GM21723 (cell line): ENCODE measurements around the gene TMEM132D.

Experiments used
- ATAC-seq: cut with Tn5 transposase; IDR thresholded peaks from one replicate; pipeline ENCODE4 v1.9.1; 2021; ENCODE audit warnings: mild to moderate bottlenecking, moderate library complexity; ENCODE audit not compliant: unreplicated experiment

TMEM132D gene

GRCh38 chr12:129750421-129750820 is 153.4 kb downstream of the TMEM132D start:
- ATAC-seq: no peak

DNA sequence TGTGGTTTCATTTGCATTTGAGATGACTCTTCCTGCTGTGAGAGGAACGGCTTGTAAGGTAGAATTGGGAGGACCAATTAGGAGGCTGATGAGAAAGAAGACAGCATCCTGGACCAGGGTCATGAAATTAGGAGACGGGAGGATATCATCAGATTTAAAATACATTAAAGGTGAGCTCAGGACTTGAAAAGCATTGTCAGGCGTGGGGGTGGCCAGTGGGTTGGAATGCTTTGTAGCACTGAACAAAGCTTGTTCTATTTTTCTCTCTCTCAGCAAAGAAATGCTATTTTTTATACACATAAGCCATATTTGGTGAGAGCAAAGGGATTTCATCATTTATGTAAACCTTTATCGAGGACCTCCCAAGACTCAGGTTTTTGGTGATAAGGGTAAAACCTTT is 157.5 kb downstream of the TMEM132D start:
- ATAC-seq: no peak

DNA sequence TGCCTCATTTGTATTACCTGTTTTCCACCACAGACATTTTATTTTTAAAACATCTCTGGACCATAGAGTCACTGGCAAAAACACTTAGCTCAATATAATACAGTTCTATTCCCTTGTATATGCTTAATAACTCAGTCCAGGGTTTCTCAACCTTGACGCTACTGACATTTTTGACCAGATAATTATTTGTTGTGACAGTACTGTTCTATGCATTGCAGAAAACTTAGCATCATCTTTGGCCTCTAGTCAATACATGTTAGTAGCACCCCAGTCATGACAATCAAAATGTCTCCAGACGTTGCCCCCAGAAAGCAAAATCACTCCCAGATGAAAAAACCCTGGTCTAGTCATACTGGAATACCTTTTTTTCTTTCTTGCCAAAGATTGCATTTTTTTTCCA is 174.7 kb downstream of the TMEM132D start:
- no peak for ATAC-seq

GRCh38 chr12:129727100-129727499 is 176.7 kb downstream of the TMEM132D start:
- ATAC-seq: no peak

DNA sequence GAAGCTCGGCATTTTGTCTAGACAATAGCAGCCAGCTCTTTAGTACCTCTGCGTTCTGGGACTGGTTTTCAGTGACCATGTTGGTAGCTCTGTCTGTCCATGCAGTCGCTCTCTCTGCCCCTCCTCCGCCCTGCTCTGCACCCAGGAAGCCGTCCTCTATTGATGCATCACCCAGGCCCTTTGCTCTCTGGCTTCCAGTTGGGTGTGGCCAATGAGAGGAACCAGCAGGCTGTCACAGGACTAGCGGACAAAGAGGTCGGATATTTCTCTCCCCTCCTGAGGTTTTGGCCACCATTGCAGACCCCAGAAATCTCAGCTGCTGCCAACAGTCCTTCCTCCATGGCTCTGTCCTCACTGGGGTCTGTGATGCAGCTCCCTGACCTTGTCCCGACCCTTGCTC is 180.6 kb downstream of the TMEM132D start:
- ATAC-seq: no peak

- no peak for ATAC-seq
These were observed 183.2 kb downstream of the TMEM132D start for GRCh38 chr12:129720618-129721017.

DNA sequence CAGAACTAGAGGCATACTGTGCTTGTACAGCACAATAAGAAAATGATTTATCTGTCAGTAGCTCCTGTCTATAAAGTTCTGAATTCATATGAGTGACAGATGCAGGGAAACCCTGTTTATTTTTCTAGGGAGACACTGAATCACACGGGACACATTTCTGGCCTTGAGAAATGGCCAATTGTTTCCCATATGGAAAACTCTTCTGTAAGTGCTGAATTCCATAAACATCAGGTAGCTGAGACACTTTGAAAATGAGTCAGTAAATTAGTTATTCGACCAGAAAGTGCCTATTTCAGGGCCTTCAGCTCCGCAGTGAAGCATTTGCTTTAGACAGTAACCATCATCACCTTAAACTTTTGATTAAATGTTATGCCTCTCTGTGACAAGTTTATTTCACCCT is 184.4 kb downstream of the TMEM132D start:
- no peak for ATAC-seq

DNA sequence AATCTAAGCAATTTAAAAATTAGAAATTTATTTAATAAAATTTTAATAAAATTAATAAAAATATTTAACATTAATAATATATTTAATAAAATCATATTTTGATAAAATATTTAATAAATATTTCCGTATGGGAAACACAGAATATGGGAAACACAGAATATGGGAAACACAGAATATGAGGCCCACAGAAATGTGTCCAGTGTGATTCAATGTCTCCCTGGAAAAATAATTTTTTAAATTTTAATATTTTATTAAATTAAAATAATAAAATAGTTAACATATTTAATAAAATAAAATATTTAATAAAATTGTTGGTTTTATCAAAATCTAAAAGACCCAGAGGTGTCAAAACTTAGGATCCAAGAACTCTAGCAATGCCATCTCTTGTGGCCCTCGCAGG is 186.4 kb downstream of the TMEM132D start:
- no peak for ATAC-seq

GRCh38 chr12:129716825-129717224 is 187.0 kb downstream of the TMEM132D start:
- no peak for ATAC-seq

- no peak for ATAC-seq
These were observed 197.1 kb downstream of the TMEM132D start for GRCh38 chr12:129706716-129707115.

DNA sequence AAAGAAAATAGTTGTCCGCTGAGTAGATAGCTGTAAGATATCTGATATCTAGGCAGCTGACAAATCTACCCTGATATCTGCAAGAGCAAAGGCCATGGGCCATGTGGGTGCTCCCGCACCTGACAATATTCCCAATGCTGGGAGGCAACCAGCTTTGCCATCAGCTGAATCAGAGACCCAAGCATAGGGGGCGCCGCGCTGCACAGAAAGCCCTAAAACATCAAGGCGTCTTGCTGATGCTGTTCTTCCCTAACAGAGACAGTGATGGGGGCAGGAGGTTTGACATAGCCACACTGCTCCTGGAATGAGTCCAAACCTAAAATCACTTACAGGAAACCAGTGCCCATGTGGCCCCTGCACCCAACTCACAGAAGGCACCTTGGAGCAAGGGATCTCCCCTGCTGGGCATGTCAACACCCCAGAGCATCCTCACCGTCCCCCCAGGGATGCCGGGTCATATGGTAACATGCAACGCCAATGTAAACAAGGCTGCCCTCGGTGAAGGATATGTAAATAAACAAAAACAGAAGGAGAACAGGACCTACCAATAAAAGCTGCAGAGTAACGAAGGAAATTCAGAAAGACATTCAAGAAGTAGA is 199.5 kb downstream of the TMEM132D start:
- ATAC-seq: no peak

GRCh38 chr12:129701631-129702101 is 202.2 kb downstream of the TMEM132D start:
- ATAC-seq: no peak

DNA sequence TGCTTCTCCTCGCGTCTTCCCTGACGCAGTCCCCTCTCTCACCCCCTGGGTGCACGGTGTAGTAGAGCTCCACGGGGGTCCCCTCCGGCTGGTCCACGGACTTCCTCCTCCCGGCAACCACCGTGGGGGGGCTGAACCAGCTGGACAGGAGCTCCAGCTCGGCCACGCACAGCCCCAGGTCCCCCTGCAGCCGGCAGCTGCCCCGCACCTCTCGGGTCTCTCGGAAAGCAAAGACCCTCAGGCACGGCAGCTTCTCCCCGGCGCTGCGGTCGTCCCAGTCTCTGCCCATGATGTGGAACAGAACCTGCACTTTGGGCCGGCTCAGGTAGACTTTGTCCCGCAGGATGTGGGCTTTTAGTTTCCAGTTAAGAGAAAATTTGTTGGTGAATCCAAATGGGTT is 203.8 kb downstream of the TMEM132D start:
- ATAC-seq: no peak

- ATAC-seq: no peak
These were observed 206.9 kb downstream of the TMEM132D start for GRCh38 chr12:129696926-129697325.

DNA sequence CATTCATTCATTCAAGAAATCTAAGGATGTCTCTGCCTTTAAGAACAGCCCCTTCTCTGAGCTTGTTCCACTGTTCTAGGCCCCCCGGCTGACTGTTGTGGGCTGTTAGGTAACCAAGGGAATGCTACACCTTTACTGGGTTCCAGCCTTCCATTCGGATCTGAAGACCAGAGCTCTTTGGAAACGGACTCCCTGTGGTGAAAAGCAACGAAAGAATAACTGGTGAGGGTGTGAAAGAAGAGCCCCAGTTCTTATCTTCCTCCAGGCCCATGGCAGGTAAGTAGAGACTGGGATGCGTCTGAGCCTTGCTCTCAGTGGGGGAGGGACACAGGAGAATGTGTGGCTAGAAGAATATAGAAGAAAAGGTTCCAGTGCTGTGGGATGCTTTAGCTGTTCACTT is 207.4 kb downstream of the TMEM132D start:
- no peak for ATAC-seq

GRCh38 chr12:129693731-129694130 is 210.1 kb downstream of the TMEM132D start:
- ATAC-seq: no peak

GRCh38 chr12:129687731-129688130 is 216.1 kb downstream of the TMEM132D start:
- ATAC-seq: no peak

DNA sequence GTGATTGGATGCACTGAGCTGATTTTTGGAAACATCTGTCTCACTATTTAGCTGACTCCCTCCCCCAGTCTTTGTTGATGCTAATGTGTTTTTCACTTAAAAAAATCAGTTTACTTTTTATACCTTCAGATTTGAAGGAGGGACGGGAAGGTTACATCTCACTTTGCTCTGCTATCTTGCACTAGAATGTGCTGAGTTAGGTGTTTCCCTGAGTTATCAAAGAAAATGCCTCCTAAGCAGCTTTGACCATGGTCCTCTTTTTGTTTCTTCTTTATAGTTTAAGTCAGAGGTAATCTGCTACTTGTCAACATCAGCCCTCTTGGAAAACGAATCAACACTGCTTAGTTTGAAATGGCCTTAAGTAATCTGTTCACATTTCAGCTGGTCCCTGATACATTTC is 222.0 kb downstream of the TMEM132D start:
- no peak for ATAC-seq

- ATAC-seq: no peak
These were observed 222.7 kb downstream of the TMEM132D start for GRCh38 chr12:129681151-129681550.

- no peak for ATAC-seq
These were observed 227.4 kb downstream of the TMEM132D start for GRCh38 chr12:129676411-129676810.

DNA sequence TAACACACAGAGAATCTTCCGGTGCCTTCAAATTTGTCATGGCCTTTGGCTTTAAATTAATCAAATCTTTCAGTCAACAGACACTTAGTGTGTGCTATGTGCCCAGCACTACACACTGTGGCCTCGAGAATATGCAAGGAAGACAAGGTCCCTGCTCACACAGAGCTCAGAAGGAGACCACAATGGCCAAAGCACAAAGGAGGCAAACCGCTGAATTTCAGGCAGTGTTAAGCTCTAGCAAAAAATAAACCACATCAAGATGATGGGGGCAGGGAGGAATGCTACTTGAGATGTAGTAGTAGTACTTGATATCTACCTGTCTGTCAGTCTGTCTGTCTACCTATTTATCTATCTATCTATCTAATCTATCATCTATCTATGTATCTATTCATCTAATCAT is 227.9 kb downstream of the TMEM132D start:
- ATAC-seq: no peak

DNA sequence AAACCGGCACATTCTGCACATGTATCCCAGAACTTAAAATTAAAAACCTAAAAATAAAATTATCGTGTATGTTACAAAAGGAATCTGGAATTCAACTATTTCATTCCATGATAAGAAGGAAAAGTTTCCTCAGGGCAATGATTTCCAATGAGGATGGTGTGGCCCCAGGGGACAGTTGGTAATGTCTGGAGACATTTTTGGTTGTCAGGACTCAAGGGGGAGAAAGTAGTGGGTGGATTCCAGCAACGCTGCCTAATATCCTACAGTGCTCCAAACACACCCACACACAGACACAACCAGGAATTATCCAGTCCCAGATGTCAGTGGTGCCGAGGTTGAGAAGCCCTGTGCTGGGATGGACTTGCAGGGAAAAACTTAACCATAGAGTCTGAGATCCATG is 228.3 kb downstream of the TMEM132D start:
- no peak for ATAC-seq

DNA sequence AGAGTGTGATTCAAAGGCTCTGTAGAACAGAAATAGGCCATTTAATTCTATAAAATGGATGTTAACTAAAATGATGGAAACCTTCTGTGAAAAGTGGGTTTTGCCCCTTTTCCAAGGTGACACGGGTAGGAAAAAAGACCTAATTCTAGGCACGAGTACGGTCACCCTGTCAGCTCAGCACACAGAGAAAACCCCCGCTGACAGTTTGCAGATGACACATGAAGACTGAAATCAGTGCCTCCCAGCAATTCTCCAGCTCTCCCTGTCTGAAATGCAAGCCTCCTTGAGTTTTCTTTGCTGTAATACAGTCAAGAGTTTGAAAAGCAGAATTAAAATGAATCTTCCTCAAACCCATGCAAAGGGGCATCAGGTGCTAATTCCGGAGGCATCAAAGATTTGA is 230.0 kb downstream of the TMEM132D start:
- ATAC-seq: no peak
